Stomach (tissue), 9 donors: ENCODE measurements around the gene RANBP6. TPM values are rescaled to one million over a fixed set of nuclear protein-coding genes. Genes with fewer than 3 reads are reported as not detected.

Experiments
- DNase-seq, 2 donors: peaks; one replicate each; pipeline versions ENCODE4 v3.0.0 to v3.0.0-alpha.2; 2013 to 2019
- H3K27ac ChIP-seq, 5 donors: fragments of 200-600 bp in 4 of 5; sonication (generic) in 4 of 5; one replicate each; pipeline ENCODE4 v1.5.1; 2013 to 2019; ENCODE audit warnings: mild to moderate bottlenecking in 1 of 5, moderate library complexity in 1 of 5
- H3K27me3 ChIP-seq, 3 donors: fragments of 200-600 bp; sonication (generic); one replicate each; pipeline ENCODE4 v1.5.1; 2017 to 2019; ENCODE audit warnings: mixed run types in 1 of 3
- H3K36me3 ChIP-seq, 4 donors: fragments of 200-600 bp; sonication (generic); 1 replicate in 3 of 4; 2 replicates in 1 of 4; pipeline ENCODE4 v1.5.1; 2016 to 2019
- H3K4me1 ChIP-seq, 4 donors: fragments of 200-600 bp; sonication (generic); one replicate each; pipeline ENCODE4 v1.5.1; 2016 to 2019
- H3K4me3 ChIP-seq, 4 donors: fragments of 200-600 bp; sonication (generic) in 3 of 4; one replicate each; pipeline ENCODE4 v1.5.1; 2016 to 2019; ENCODE audit warnings: mild to moderate bottlenecking in 1 of 4
- H3K9me3 ChIP-seq, 4 donors: fragments of 200-600 bp; sonication (generic); one replicate each; pipeline ENCODE4 v1.5.1; 2016 to 2019
- CTCF ChIP-seq, 7 experiments: fragments of 450-650 bp in 4 of 7; fragments of 200-600 bp in 3 of 7; sonication (generic) in 3 of 7; IDR thresholded peaks; one replicate each; pipeline ENCODE4 v1.5.1; 2016 to 2019; ENCODE audit warnings: antibody characterized with exemption in 7 of 7, control low read depth in 2 of 7, mild to moderate bottlenecking in 1 of 7
- EP300 ChIP-seq: sonication (generic); formaldehyde crosslinking; IDR thresholded peaks from one replicate; pipeline ENCODE4 v1.6.1; 2017; ENCODE audit warnings: antibody characterized with exemption
- POLR2A ChIP-seq, 4 donors: fragments of 450-650 bp; IDR thresholded peaks; one replicate each; pipeline ENCODE4 v1.6.1; 2016; ENCODE audit warnings: antibody characterized with exemption in 4 of 4, control low read depth in 2 of 4, mild to moderate bottlenecking in 1 of 4, moderate library complexity in 1 of 4
- POLR2AphosphoS5 ChIP-seq, 3 donors: sonication (generic); formaldehyde crosslinking; IDR thresholded peaks; one replicate each; pipeline ENCODE4 v1.6.1; 2016; ENCODE audit warnings: antibody characterized with exemption in 3 of 3
- WGBS, 5 donors: extraction: QIAGEN DNeasy Blood & Tissue Kit in 3 of 5; methylation state at CpG; one replicate each; pipeline versions ENCODE4 v1.1.5 to v1.1.7; 2013 to 2018; 5-methylcytosine and 5-hydroxymethylcytosine counted together
- intact Hi-C: fragments of 100-400 bp; cut with DNase I; formaldehyde crosslinking; loops from one replicate; pipeline ENCODE4 v1.15.1; 2023; ENCODE audit warnings: low total_unique reads
- polyA plus RNA-seq, 3 donors: library from polyadenylated mRNA; stranded (reverse); fragments of 200-250 nt; gene quantifications; one replicate each; pipeline ENCODE4 v1.2.3, GENCODE V29; 2013
- total RNA-seq, 5 donors: library from RNA; depleted of rRNA; stranded (reverse); fragments of >200 nt; gene quantifications; one replicate each; pipeline versions ENCODE4 v1.1.0 to v1.2.3, GENCODE V29; 2014 to 2016
- donor health status: healthy with polysubstance abuse.
- donor health status: Bipolar disorder and iron deficiency.
- donor health status: healthy.

RANBP6 gene
- total and polyA plus RNA-seq, 8 donors: 1.7 to 34.8 (median 5.4) TPM

GRCh38 chr9:6014670-6015270 is 654 bp downstream of the RANBP6 start:
- Histone ChIP-seq H3K27me3 (no peaks in the 10 kb centered on the region), H3K4me1 (peaks cover 8 to 55% (median 34%) of the 10 kb centered on the region in 4 donors), H3K36me3 (peaks cover 0 to 35% (median 12%) of the 10 kb centered on the region in 4 donors), H3K4me3 (peak overlapping the region; percentile 69 to 88 (median 72)), H3K27ac (peak overlapping the region; percentile 81 to 91 (median 89)), H3K9me3 (no peaks in the 10 kb centered on the region)
- TF ChIP-seq EP300: no peak
- peak in 1 of 3 donors; percentile 46 for TF ChIP-seq POLR2AphosphoS5 (IDR thresholded peaks at IDR 0.05)
- no peak for TF ChIP-seq CTCF (IDR thresholded peaks at IDR 0.05)
- TF ChIP-seq POLR2A (IDR thresholded peaks at IDR 0.05): no peak
- intact Hi-C loops: no loop called here
- DNase-seq: peak in 1 of 2 donors; percentile 32
- WGBS, 5 donors: 22 to 27% (median 26%) methylated on average over 9 of the region's 9 CpGs

GRCh38 chr9:6008169-6008979 is 7.0 kb downstream of the RANBP6 start:
- DNase-seq: peak; percentile 96 to 99
- WGBS, 5 donors: 1% methylated on average over 26 to 40 of the region's 40 CpGs
- intact Hi-C loops: no loop called here

GRCh38 chr9:6007770-6008168 is 7.7 kb downstream of the RANBP6 start:
- intact Hi-C loops: no loop called here
- 0 to 1% (median 0%) methylated on average over 9 to 52 of the region's 54 CpGs; no CpG with 5 or more reads in 1 of the 5 donors for WGBS, 5 donors

More at GRCh38 chr9:6008169-6008979, 7.0 kb downstream of the RANBP6 start:
- Histone ChIP-seq H3K27ac (peak overlapping the region; percentile 96 to 100 (median 99)), H3K9me3 (no peaks in the 10 kb centered on the region), H3K36me3 (peaks cover 0 to 27% (median 18%) of the 10 kb centered on the region in 4 donors), H3K4me1 (peaks cover 12 to 82% (median 50%) of the 10 kb centered on the region in 4 donors), H3K4me3 (peak overlapping the region; percentile 69 to 94 (median 82)), H3K27me3 (no peaks in the 10 kb centered on the region)
- TF ChIP-seq POLR2AphosphoS5 (IDR thresholded peaks at IDR 0.05): peak in 2 of 3 donors; percentile 41 to 89
- no peak for TF ChIP-seq EP300

GRCh38 chr9:6007058-6007769 is 8.2 kb downstream of the RANBP6 start:
- DNase-seq: peak; percentile 88 to 95
- Histone ChIP-seq H3K27me3 (no peaks in the 10 kb centered on the region), H3K27ac (peak overlapping the region; percentile 96 to 100 (median 99)), H3K36me3 (peaks cover 0 to 17% (median 11%) of the 10 kb centered on the region in 4 donors), H3K9me3 (no peaks in the 10 kb centered on the region), H3K4me1 (peaks cover 12 to 73% (median 45%) of the 10 kb centered on the region in 4 donors), H3K4me3 (peak overlapping the region; percentile 69 to 94 (median 82))
- intact Hi-C loops: no loop called here
- 0 to 1% (median 1%) methylated on average over 22 to 59 of the region's 59 CpGs for WGBS, 5 donors
- TF ChIP-seq POLR2AphosphoS5 (IDR thresholded peaks at IDR 0.05) (peak in 1 of 3 donors; percentile 35), POLR2A (IDR thresholded peaks at IDR 0.05) (no peak), CTCF (IDR thresholded peaks at IDR 0.05) (no peak), EP300 (no peak)

More at GRCh38 chr9:6007770-6008168, 7.7 kb downstream of the RANBP6 start:
- Histone ChIP-seq H3K27me3 (no peaks in the 10 kb centered on the region), H3K4me3 (peak overlapping the region; percentile 69 to 94 (median 82)), H3K27ac (peak overlapping the region; percentile 96 to 100 (median 99)), H3K9me3 (no peaks in the 10 kb centered on the region), H3K36me3 (peaks cover 0 to 21% (median 15%) of the 10 kb centered on the region in 4 donors), H3K4me1 (peaks cover 12 to 78% (median 48%) of the 10 kb centered on the region in 4 donors)
- peak in 1 of 3 donors; percentile 28 for TF ChIP-seq POLR2AphosphoS5 (IDR thresholded peaks at IDR 0.05)
- no peak for TF ChIP-seq CTCF (IDR thresholded peaks at IDR 0.05)
- TF ChIP-seq POLR2A (IDR thresholded peaks at IDR 0.05): no peak
- DNase-seq: peak; percentile 74 to 96
